ENCODE measurements around the gene LUC7L3.

The LUC7L3 gene

DNA sequence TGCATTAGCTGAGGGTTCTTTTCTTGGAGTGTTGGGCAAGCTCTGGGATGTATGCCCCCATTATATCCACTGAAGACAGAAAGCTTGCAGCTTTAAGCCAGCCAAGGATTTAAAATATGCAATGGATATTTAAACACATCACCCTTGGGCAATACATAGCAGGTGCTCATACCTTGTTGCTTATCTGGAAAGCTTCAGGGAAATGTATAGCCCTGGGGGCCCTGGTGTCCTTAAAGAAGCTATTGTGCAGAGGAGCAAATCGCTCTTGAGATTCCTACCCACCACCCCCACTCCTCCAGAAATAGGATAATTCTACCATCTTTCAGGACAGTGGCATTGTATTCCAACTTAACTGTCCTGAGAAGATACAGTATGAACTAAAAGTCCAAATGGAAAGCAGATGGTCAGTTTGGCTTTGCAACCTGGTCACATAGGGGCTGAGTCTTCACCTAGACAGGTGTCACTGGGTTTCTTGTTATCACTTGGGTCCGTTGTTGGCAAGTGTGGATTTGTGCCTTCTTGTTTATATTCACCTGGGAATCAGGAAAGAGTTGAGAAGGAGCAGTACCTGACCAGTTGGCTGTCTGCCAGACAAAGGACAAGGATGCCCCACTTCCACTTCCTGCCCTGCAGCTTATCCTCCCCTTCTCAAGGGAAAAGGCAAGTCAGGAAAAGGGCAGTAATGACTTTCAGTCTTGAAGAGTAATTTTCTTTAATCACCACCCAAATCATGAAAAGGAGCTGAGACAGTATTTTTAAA is 44.5 kb downstream of the LUC7L3 start:
- no peak for DNase-seq

- no peak for DNase-seq
Measured at GRCh38 chr17:50764734-50765149, 45.3 kb downstream of the LUC7L3 start.

- DNase-seq, result no peak
Measured at GRCh38 chr17:50765454-50766221, 46.2 kb downstream of the LUC7L3 start.

DNA sequence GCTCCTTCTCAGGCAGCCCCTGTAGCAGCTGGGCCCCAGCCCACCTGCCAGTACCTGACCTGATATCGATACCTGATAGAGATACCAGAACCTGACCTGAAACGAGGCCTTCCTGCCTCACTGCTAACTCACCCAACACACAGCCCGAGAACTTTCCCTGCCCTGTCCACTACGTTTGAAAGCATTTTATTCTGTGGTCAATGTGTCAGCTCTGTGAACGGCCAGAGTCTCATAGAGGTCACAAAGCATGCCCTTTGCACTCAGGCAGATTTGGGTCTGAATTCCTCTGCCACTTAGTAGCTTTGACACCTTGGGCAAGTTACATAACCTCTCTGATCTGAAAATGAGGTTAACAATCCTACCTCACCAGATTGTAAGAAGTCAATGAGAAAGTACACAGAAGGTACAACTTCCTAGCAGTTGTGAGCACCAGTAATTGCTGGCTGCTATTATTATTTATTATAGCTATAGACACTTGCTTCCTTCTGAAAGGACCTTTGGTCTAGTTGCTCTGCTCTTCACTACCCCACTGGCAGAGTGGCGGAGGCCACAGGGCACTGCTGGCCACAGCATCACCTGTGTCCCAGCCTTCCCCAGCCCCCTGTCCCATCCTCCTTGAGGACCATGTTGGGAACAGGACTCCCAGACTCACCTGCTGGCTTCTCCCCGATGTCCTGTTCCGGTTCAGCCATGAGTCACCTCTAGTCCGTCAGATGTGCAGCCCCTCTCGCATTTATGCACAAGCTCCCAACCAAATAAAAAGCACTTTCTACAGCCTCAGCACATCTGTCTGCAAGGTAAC is 47.0 kb downstream of the LUC7L3 start:
- no peak for DNase-seq

DNA sequence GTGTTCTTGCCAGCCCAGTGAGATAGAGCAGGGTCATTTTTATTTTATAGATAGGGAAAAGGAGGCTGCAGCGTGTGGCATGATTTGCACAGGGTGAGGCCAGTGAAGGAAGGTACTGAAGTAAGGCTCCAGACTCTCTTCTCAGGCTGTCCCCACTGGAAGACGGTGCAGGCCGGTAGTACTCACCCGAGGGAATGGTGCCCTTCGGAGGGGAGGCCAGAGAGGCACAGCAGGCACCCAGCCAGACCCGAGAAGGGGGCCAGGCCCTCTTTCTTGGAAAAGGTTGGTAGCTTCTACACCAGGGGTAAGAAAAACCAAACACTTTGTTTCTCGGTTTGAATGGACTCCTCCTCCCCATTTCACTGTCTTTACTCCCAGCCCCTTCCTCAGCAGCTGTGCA is 47.6 kb downstream of the LUC7L3 start:
- no peak for DNase-seq

DNA sequence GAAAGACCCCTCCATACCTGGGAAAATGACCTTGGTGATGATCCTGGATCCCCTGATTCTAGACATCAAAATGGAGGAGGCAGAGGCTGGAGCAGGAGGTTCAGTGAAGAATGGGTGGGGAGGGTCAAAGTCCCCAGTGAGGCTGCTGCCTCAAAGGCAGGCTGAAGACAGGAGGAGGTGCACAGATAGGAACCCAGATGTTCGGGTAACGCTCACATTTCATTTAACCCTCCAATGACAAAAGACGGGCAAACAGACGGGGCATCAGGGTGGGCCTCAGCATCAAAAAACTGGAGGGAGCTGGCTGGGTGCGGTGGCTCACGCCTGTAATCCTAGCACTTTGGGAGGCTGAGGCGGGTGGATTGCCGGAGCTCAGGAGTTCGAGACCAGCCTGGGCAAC is 48.0 kb downstream of the LUC7L3 start, which contains the start of gene ANKRD40CL:
Gene ANKRD40CL (minus strand): TSS at position 73 of the 400 bp plus-strand sequence. CDS start 605 bp downstream, outside the sequence.
- no peak for DNase-seq

- DNase-seq, result no peak
Measured at GRCh38 chr17:50768346-50768761, 49.0 kb downstream of the LUC7L3 start.

- no peak for DNase-seq
Measured at GRCh38 chr17:50769884-50770283, 50.5 kb downstream of the LUC7L3 start.

GRCh38 chr17:50770346-50770745 is 50.9 kb downstream of the LUC7L3 start:
- DNase-seq, result no peak

- no peak for DNase-seq
Measured at GRCh38 chr17:50771991-50772785, 52.8 kb downstream of the LUC7L3 start.

GRCh38 chr17:50774225-50774803 is 54.9 kb downstream of the LUC7L3 start:
- no peak for DNase-seq

GRCh38 chr17:50775926-50776325 is 56.5 kb downstream of the LUC7L3 start:
- DNase-seq, result no peak

DNA sequence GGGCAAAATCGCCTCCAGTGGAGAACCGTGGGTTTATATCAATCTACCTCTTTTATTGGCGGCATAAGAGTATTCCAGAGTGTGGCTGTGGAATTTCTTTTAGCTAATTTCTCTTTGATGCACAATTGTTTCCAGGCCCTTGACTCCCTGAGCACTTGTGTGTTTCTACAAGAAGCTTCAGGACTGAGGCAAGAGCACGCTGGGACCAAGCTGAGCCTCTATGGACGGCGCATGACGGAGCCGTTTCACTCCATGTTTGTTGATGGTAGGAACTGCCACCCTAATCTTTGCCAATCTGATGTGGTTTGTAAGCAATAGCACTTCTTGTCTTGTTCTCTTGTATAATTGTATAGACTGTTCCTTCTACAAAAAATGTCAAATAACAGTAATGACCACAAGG is 59.1 kb downstream of the LUC7L3 start:
- no peak for DNase-seq

- no peak for DNase-seq
Measured at GRCh38 chr17:50778988-50779387, 59.6 kb downstream of the LUC7L3 start.

DNA sequence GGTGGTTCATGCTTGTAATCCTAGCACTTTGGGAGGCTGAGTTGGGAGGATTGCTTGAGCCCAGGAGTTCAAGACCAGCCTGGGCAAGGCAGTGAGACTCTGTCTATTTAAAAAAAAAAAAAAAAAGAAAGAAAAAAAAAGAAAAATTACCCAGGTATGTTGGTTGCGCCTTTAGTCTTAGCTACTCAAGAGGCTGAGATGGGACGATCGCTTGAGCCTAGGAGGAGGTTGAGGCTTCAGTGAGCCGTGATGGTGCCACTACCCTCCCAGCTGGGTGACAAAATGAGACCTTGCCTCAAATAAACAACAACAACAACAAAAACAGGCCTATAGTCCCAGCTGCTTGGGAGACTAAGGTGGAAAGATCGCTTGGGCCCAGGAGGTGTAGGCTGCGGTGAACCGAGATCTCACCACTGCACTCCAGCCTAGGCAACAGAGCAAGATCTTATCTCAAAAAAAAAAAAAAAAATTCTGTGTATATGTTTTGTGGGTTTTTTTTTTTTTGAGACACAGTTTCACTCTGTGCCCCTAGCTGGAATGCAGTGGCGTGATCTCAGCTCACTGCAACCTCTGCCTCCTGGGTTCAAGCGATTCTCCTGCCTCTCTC is 60.4 kb downstream of the LUC7L3 start:
- DNase-seq, result peak in 1 of 2 donors; percentile 7

GRCh38 chr17:50781167-50781566 is 61.8 kb downstream of the LUC7L3 start:
- no peak for DNase-seq

- DNase-seq, result peak; percentile 80 to 85
Measured at GRCh38 chr17:50783193-50783660, 63.8 kb downstream of the LUC7L3 start.

GRCh38 chr17:50783905-50784304 is 64.5 kb downstream of the LUC7L3 start:
- no peak for DNase-seq

DNA sequence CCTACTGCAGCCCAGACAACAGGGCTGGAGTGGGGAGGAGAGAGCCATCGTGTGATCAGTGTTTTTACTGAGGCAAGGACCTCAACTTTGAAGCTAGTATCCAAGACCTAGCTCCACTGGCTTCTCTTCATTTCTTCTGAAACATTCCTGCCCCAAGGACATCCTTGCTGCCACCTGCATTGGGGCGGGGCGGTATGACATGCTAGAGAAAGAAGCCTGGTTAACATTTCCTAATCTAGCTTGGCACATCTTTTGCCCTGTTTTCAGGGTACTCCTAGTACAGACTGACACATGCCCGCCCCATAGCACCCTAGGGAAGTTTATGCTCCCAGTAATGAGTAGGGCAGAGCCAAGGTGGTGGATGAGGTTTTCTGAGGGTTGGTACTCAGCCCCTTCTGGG is 65.7 kb downstream of the LUC7L3 start:
- DNase-seq, result no peak

DNA sequence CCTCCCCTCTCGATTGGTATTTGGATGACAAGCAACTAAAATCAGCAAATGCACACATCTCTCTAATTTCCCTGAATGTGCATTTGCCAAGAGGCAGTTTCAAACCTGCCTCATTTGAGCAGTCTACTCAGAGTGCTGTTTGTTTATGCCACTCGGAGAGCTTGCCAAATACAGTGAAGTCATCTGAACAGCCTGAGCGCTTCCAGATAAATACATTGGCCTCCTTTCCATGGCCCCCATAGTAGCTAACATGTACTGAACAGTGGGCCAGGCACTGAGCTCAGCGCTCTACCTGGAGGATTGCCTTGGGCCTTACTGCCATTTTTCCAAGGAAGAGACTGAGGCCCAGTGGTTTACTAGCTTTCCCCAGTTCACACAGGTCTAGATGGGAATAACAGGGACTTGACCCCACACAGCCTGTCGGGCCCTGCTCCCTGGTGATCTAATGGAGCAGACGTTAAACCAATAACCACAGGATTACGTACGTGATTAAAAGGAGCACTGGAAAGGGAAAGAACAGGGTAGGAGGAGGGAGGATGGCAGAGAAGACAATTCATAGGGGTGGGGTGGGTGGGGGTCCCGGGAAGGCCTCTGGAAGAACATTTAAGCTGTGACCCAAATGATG is 66.7 kb downstream of the LUC7L3 start:
- no peak for DNase-seq

DNA sequence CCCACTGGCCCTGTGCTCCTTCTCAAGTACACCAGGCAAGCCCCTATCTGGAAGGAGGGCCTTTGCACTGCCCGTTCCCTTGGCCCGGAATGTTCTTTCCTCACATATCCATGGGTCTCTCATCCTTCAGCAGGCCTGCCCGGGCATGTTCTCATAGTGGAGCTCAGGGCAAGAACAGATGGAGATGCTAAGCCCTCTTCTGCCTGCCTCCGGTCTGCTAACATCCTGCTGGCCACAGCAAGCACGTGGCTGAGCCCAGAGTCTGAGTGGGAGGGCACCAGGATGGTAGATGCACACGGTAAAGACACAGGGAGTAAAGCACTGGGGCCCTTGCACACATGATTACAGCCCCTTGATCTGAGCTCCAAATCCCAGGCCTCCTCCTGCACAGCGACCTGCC is 67.7 kb downstream of the LUC7L3 start:
- no peak for DNase-seq
